HepG2 (cell line): ENCODE results near the gene CNTD1. TPM values are rescaled to one million over a fixed set of nuclear protein-coding genes. Genes with fewer than 3 reads are reported as not detected.

Experiments
- ARNT2 ChIP-seq: sonication (generic); formaldehyde crosslinking; IDR thresholded peaks from 2 replicates; pipeline ENCODE4 v1.8.0; 2022; ENCODE audit warnings: mild to moderate bottlenecking, low read depth, missing genetic modification reagents, moderate library complexity
- ATF7-NPFF ChIP-seq: sonication (generic); formaldehyde crosslinking; IDR thresholded peaks from 2 replicates; pipeline ENCODE4 v1.8.1; 2023; ENCODE audit warnings: mild to moderate bottlenecking, low read depth, missing genetic modification reagents, moderate library complexity
- ATRX ChIP-seq: sonication (generic); formaldehyde crosslinking; IDR thresholded peaks from 2 replicates; pipeline ENCODE4 v1.4.0; 2020; ENCODE audit warnings: missing genetic modification reagents, borderline replicate concordance
- CEBPG ChIP-seq: IDR thresholded peaks from 2 replicates; pipeline ENCODE4 v1.6.1; 2016
- HIC2 ChIP-seq: sonication (generic); formaldehyde crosslinking; IDR thresholded peaks from 2 replicates; pipeline ENCODE4 v1.9.0; 2022; ENCODE audit warnings: low read depth, missing genetic modification reagents
- HMGXB4 ChIP-seq, 2 experiments: sonication (generic) in 1 of 2; formaldehyde crosslinking in 1 of 2; IDR thresholded peaks; 2 replicates each; pipeline versions ENCODE4 v1.4.0 to v1.6.1; 2018 to 2020; ENCODE audit warnings: missing genetic modification reagents in 2 of 2, borderline replicate concordance in 1 of 2, low read depth in 1 of 2, mild to moderate bottlenecking in 1 of 2, missing biosample characterization in 1 of 2
- ISL2 ChIP-seq: sonication (generic); formaldehyde crosslinking; IDR thresholded peaks from 2 replicates; pipeline ENCODE4 v1.5.0; 2020; ENCODE audit warnings: missing genetic modification reagents
- KLF16 ChIP-seq, 2 experiments: sonication (generic) in 1 of 2; formaldehyde crosslinking in 1 of 2; IDR thresholded peaks; 2 replicates each; pipeline versions ENCODE4 v1.6.1 to v1.8.0; 2016 to 2023; ENCODE audit warnings: missing genetic modification reagents in 2 of 2, missing compliant biosample characterization in 1 of 2
- LCORL ChIP-seq, 2 experiments: fragments of 450-650 bp in 1 of 2; sonication (generic) in 1 of 2; formaldehyde crosslinking in 1 of 2; IDR thresholded peaks; 2 replicates each; pipeline versions ENCODE4 v1.5.0 to v1.6.1; 2017 to 2020; ENCODE audit warnings: antibody characterized with exemption in 1 of 2, missing genetic modification reagents in 1 of 2
- MLXIP ChIP-seq: sonication (generic); formaldehyde crosslinking; IDR thresholded peaks from 2 replicates; pipeline ENCODE4 v1.9.0; 2021; ENCODE audit warnings: missing genetic modification reagents, borderline replicate concordance
- NRL ChIP-seq: sonication (generic); formaldehyde crosslinking; IDR thresholded peaks from 2 replicates; pipeline ENCODE4 v1.5.0; 2020; ENCODE audit warnings: missing genetic modification reagents, mild to moderate bottlenecking, moderate library complexity, borderline replicate concordance
- PHF8 ChIP-seq: sonication (generic); formaldehyde crosslinking; IDR thresholded peaks from 2 replicates; pipeline ENCODE4 v1.5.0; 2020; ENCODE audit warnings: missing genetic modification reagents
- RCOR2 ChIP-seq: IDR thresholded peaks from 2 replicates; pipeline ENCODE4 v1.6.1; 2016; ENCODE audit warnings: missing biosample characterization, missing genetic modification reagents
- TBX2 ChIP-seq: sonication (generic); formaldehyde crosslinking; IDR thresholded peaks from 2 replicates; pipeline ENCODE4 v1.5.0; 2020; ENCODE audit warnings: missing genetic modification reagents, mild to moderate bottlenecking, borderline replicate concordance
- ZFP90 ChIP-seq: sonication (generic); formaldehyde crosslinking; IDR thresholded peaks from 2 replicates; pipeline ENCODE4 v1.8.0; 2022; ENCODE audit warnings: missing genetic modification reagents, mild to moderate bottlenecking, inconsistent platforms, borderline replicate concordance
- ZMYM4 ChIP-seq: sonication (generic); formaldehyde crosslinking; IDR thresholded peaks from 2 replicates; pipeline ENCODE4 v1.8.1; 2023; ENCODE audit warnings: mild to moderate bottlenecking, missing genetic modification reagents
- ZNF382 ChIP-seq: sonication (generic); formaldehyde crosslinking; IDR thresholded peaks from 2 replicates; pipeline ENCODE4 v1.5.0; 2020; ENCODE audit warnings: missing genetic modification reagents, mild to moderate bottlenecking, borderline replicate concordance
- ZNF850 ChIP-seq: sonication (generic); formaldehyde crosslinking; conservative IDR thresholded peaks from 2 replicates; pipeline ENCODE4 v1.9.0; 2021; ENCODE audit warnings: mild to moderate bottlenecking, missing genetic modification reagents
- polyA plus RNA-seq, 8 experiments: library from polyadenylated mRNA; depleted of rRNA in 3 of 8; stranded (reverse) in 7 of 8; unstranded in 1 of 8; fragments of >200 nt; fragmentation: Illumina TruSeq in 4 of 8; extraction: Trizol in 4 of 8; gene quantifications; 2 replicates each; pipeline versions ENCODE4 v1.2.1 to v1.2.3, GENCODE V29; 2011 to 2016; ENCODE audit warnings: low read depth in 4 of 8, missing spikeins in 1 of 8, mixed read lengths in 1 of 8; ENCODE audit not compliant: insufficient read depth in 1 of 8
- total RNA-seq, 5 experiments: library from RNA; depleted of rRNA; stranded (reverse); fragments of >200 nt; fragmentation: Illumina TruSeq; extraction: Trizol; gene quantifications; 2 replicates each; pipeline ENCODE4 v1.2.3, GENCODE V29; 2016; ENCODE audit warnings: low read depth in 1 of 5
- TF ChIP-seq, protein P1 (sequence below): IDR thresholded peaks from 2 replicates; pipeline ENCODE4 v1.6.1; 2016; ENCODE audit warnings: missing genetic modification reagents, missing compliant biosample characterization
- TF ChIP-seq, protein P2 (sequence below): IDR thresholded peaks from 2 replicates; pipeline ENCODE4 v1.6.1; 2016

CNTD1 gene
- total and polyA plus RNA-seq, 2 of the 13 experiments (the other 11 are each of a cell fraction or from before 2014, with no cell fraction given), result 0.11 to 0.15 TPM

GRCh38 chr17:42843358-42843934, 44.8 kb downstream of the CNTD1 start (continued):
- TF ChIP-seq MLXIP (CRISPR knock-in tag), result no peak
- no peak for TF ChIP-seq ATRX (CRISPR knock-in tag)
- TF ChIP-seq, protein P1, sequence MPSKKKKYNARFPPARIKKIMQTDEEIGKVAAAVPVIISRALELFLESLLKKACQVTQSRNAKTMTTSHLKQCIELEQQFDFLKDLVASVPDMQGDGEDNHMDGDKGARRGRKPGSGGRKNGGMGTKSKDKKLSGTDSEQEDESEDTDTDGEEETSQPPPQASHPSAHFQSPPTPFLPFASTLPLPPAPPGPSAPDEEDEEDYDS (CRISPR knock-in tag), result 0 out of 2 replicates have a peak, but pooled peaks have one; percentile 22
- peak in 1 of 2 experiments; percentile 57; a peak in 1 of 4 replicates for TF ChIP-seq KLF16 (CRISPR knock-in tag; IDR thresholded peaks at IDR 0.05)
- peak; percentile 36; the same call in 1 of the 2 replicates for TF ChIP-seq ZFP90 (CRISPR knock-in tag)
- no peak; the same call in 1 of the 2 replicates for TF ChIP-seq ARNT2 (CRISPR knock-in tag)
- 0 out of 2 replicates have a peak, but pooled peaks have one; percentile 10 for TF ChIP-seq CEBPG (CRISPR knock-in tag)
- TF ChIP-seq, protein P2, sequence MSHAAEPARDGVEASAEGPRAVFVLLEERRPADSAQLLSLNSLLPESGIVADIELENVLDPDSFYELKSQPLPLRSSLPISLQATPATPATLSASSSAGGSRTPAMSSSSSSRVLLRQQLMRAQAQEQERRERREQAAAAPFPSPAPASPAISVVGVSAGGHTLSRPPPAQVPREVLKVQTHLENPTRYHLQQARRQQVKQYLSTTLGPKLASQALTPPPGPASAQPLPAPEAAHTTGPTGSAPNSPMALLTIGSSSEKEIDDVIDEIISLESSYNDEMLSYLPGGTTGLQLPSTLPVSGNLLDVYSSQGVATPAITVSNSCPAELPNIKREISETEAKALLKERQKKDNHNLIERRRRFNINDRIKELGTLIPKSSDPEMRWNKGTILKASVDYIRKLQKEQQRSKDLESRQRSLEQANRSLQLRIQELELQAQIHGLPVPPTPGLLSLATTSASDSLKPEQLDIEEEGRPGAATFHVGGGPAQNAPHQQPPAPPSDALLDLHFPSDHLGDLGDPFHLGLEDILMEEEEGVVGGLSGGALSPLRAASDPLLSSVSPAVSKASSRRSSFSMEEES (CRISPR knock-in tag), result 0 out of 2 replicates have a peak, but pooled peaks have one; percentile 45
- TF ChIP-seq NRL (CRISPR knock-in tag), result no peak
- no peak for TF ChIP-seq HMGXB4 (CRISPR knock-in tag; IDR thresholded peaks at IDR 0.05; ENCODE audit: borderline replicate concordance in 1 of 2, low read depth in 1 of 2)
- TF ChIP-seq ATF7-NPFF (CRISPR knock-in tag), result no peak
- TF ChIP-seq ISL2 (CRISPR knock-in tag), result 0 out of 2 replicates have a peak, but pooled peaks have one; percentile 21
- TF ChIP-seq RCOR2 (CRISPR knock-in tag), result 0 out of 2 replicates have a peak, but pooled peaks have one; percentile 47
- no peak for TF ChIP-seq LCORL (IDR thresholded peaks at IDR 0.05)
- TF ChIP-seq LCORL (CRISPR knock-in tag; IDR thresholded peaks at IDR 0.05), result 0 out of 2 replicates have a peak, but pooled peaks have one; percentile 34
- no peak for TF ChIP-seq PHF8 (CRISPR knock-in tag)
- TF ChIP-seq ZNF850, result no peak
- TF ChIP-seq HIC2 (CRISPR knock-in tag), result no peak
- TF ChIP-seq TBX2 (CRISPR knock-in tag), result no peak
- TF ChIP-seq ZMYM4 (CRISPR knock-in tag), result no peak
- no peak for TF ChIP-seq ZNF382 (CRISPR knock-in tag)
